OCI-LY1 (cell line): ENCODE data around the gene MYBBP1A.

Source experiments
- H2AFZ ChIP-seq: fragments of 200-600 bp; sonication (generic), shearing (Covaris generic); 2 replicates; pipeline ENCODE4 v1.6.0; 2014; ENCODE audit warnings: antibody characterized with exemption, mild to moderate bottlenecking, low read length
- H3F3A ChIP-seq: fragments of 200-600 bp; sonication (generic), shearing (Covaris generic); 2 replicates; pipeline ENCODE4 v1.6.0; 2014; ENCODE audit warnings: mild to moderate bottlenecking, antibody characterized with exemption, low read length, moderate library complexity; ENCODE audit not compliant: insufficient read depth
- H3K27ac ChIP-seq: fragments of 200-600 bp; sonication (generic); 2 replicates; pipeline ENCODE4 v1.5.1; 2014; ENCODE audit warnings: low read length, mixed run types, mild to moderate bottlenecking, low read depth; ENCODE audit not compliant: poor library complexity, severe bottlenecking
- H3K27me3 ChIP-seq: fragments of 200-600 bp; sonication (generic); 2 replicates; pipeline ENCODE4 v1.6.0; 2014; ENCODE audit warnings: antibody characterized with exemption, mild to moderate bottlenecking, low read length, moderate library complexity; ENCODE audit not compliant: insufficient read depth
- H3K36me3 ChIP-seq: fragments of 200-600 bp; sonication (generic); 2 replicates; pipeline ENCODE4 v1.6.1; 2014; ENCODE audit warnings: mild to moderate bottlenecking, antibody characterized with exemption, low read length, moderate library complexity, mixed read lengths; ENCODE audit not compliant: insufficient read depth
- H3K4me1 ChIP-seq: fragments of 200-600 bp; sonication (generic); 2 replicates; pipeline ENCODE4 v1.5.1; 2014; ENCODE audit warnings: mild to moderate bottlenecking, low read length, moderate library complexity; ENCODE audit not compliant: insufficient read depth, severe bottlenecking
- H3K4me2 ChIP-seq: fragments of 200-600 bp; sonication (generic), shearing (Covaris generic); 2 replicates; pipeline ENCODE4 v1.6.1; 2014; ENCODE audit warnings: low read length
- H3K4me3 ChIP-seq: fragments of 200-600 bp; sonication (generic); 2 replicates; pipeline ENCODE4 v1.5.1; 2014; ENCODE audit warnings: low read length, low read depth, mild to moderate bottlenecking, mixed read lengths; ENCODE audit not compliant: poor library complexity, severe bottlenecking
- H3K79me2 ChIP-seq: fragments of 200-600 bp; shearing (Covaris generic); 2 replicates; pipeline ENCODE4 v1.6.1; 2016; ENCODE audit warnings: mixed run types, low read length, mixed read lengths; ENCODE audit not compliant: insufficient read depth
- H3K9ac ChIP-seq: fragments of 200-600 bp; sonication (generic), shearing (Covaris generic); 2 replicates; pipeline ENCODE4 v1.6.1; 2014; ENCODE audit warnings: mild to moderate bottlenecking, low read length, mixed read lengths
- H3K9me2 ChIP-seq: fragments of 200-600 bp; sonication (generic), shearing (Covaris generic); 2 replicates; pipeline ENCODE4 v1.6.1; 2014; ENCODE audit warnings: low read depth, mild to moderate bottlenecking, low read length, mixed read lengths
- H3K9me3 ChIP-seq: fragments of 200-600 bp; shearing (Covaris generic); 2 replicates; pipeline ENCODE4 v1.6.1; 2014; ENCODE audit warnings: low read length, mixed read lengths
- H4K20me1 ChIP-seq: fragments of 200-600 bp; sonication (generic), shearing (Covaris generic); 2 replicates; pipeline ENCODE4 v1.6.0; 2016; ENCODE audit warnings: mild to moderate bottlenecking, low read length; ENCODE audit not compliant: insufficient read depth
- CTCF ChIP-seq: fragments of 200-600 bp; sonication (generic), shearing (Covaris generic); IDR thresholded peaks from 2 replicates; pipeline ENCODE4 v1.5.1; 2017; ENCODE audit warnings: mild to moderate bottlenecking, antibody characterized with exemption, low read length, moderate library complexity, mixed read lengths
- EZH2 ChIP-seq: fragments of 200-600 bp; sonication (generic), shearing (Covaris generic); IDR thresholded peaks from 2 replicates; pipeline ENCODE4 v1.8.0; 2017; ENCODE audit warnings: borderline replicate concordance, mixed run types, mild to moderate bottlenecking, antibody characterized with exemption, low read length, moderate library complexity, mixed read lengths

MYBBP1A gene

GRCh38 chr17:4543557-4544026 lies 11.6 kb downstream of the MYBBP1A start:
- Histone ChIP-seq H3K9me2 (no peaks in the 10 kb centered on the region), H3K27me3 (no peaks in the 10 kb centered on the region), H3K9ac (no peak overlapping the region), H3K36me3 (peaks cover 98% of the 10 kb centered on the region), H4K20me1 (no peaks in the 10 kb centered on the region), H3K79me2 (no peaks in the 10 kb centered on the region), H3K4me3 (no peak overlapping the region), H3K4me1 (no peaks in the 10 kb centered on the region), H2AFZ (no peak overlapping the region), H3K9me3 (no peaks in the 10 kb centered on the region), H3F3A (no peaks in the 10 kb centered on the region), H3K27ac (no peak overlapping the region), H3K4me2 (no peak overlapping the region)
- TF ChIP-seq EZH2 (no peak), CTCF (no peak)

DNA sequence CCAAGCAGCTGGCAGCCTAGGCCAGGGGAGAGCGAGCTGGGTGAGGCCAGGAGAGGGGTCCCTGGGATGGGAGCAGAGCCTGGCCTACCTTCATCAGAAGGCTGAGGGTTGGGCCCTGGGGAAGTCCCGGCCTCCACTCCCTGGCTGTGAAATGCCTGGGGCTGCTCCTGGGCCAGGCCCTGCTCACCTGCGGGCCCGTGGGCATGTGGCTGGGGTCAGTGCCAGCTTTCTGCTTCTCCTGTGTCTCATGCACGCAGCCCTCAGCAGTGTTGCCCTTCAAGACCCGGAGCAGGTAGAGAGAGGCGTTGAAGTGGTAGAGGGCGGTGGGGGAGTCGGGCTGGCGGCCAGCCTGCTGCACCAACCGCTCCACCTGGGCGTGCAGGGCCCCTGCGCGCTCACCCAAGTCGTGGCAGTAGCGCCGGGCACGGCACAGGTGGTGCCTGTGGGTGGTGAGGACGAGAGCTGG lies 12.4 kb downstream of the MYBBP1A start:
- Histone ChIP-seq H3K9me2 (no peaks in the 10 kb centered on the region), H2AFZ (no peak overlapping the region), H3K27me3 (no peaks in the 10 kb centered on the region), H3K79me2 (no peaks in the 10 kb centered on the region), H4K20me1 (no peaks in the 10 kb centered on the region), H3K4me3 (no peak overlapping the region), H3F3A (no peaks in the 10 kb centered on the region), H3K36me3 (peaks cover 98% of the 10 kb centered on the region), H3K9ac (no peak overlapping the region), H3K4me1 (no peaks in the 10 kb centered on the region), H3K4me2 (no peak overlapping the region), H3K27ac (no peak overlapping the region), H3K9me3 (no peaks in the 10 kb centered on the region)
- TF ChIP-seq EZH2 (no peak), CTCF (no peak)

- TF ChIP-seq EZH2 = no peak
- TF ChIP-seq CTCF = no peak
- Histone ChIP-seq H2AFZ (no peak overlapping the region), H3K4me3 (no peak overlapping the region), H3F3A (no peaks in the 10 kb centered on the region), H3K4me2 (no peak overlapping the region), H3K36me3 (peaks cover 97% of the 10 kb centered on the region), H3K9ac (no peak overlapping the region), H3K27me3 (no peaks in the 10 kb centered on the region), H3K9me3 (no peaks in the 10 kb centered on the region), H3K27ac (no peak overlapping the region), H3K4me1 (no peaks in the 10 kb centered on the region), H3K79me2 (no peaks in the 10 kb centered on the region), H3K9me2 (no peaks in the 10 kb centered on the region), H4K20me1 (no peaks in the 10 kb centered on the region)
Observed at GRCh38 chr17:4542003-4542725, 13.0 kb downstream of the MYBBP1A start.
